Activated CD8-positive, alpha-beta memory T cell treated with anti-CD3 and anti-CD28 coated beads for 24 hours (primary cell): Measurements from ENCODE around the gene SETD2.
"Not testable (repeated sequence)": the region's sequence is repeated elsewhere in the genome, so short reads cannot be mapped to it uniquely, and the experiment has no call there.

Experiments used
- DNase-seq: peaks from one replicate; pipeline ENCODE4 v3.0.0-alpha.2; 2020

Gene SETD2

DNA sequence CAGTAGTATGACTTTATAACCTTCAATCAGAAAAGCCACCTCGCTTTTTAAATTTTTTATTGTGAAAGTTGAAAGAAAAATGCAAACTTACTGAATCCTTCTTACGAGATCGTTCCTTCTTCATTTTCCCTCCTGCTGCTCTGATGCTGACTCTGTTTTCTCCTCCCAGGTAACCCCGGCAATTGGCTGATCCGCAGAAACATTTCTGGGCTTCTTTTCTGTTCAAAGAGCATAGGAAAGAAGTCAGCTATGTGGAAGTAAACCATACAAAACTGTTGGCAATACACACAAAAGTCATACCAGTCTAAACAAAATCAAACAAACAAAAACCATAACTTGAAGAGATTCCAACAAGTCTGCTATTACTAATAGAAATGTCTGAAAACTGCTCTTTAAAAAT is 66.0 kb downstream of the SETD2 start:
- no peak for DNase-seq

DNA sequence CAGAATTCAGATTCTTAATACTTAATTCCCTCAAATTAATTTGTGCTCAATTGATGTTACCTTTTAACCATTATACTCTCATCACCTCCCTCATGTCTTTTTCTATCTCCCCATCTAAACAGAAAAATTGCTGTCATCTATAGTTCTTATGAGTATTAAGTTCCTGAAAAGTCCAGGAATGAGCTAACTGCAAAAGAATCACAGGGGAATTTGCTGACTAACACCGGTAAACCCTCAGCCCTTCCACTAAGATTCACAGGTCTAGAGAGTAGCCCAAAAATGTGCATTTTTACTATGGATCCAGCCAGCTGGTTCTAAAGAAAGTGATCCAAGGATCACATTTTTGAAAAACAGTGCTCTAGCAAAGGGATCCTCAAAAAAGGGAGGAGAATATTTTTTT is 67.0 kb downstream of the SETD2 start:
- DNase-seq = no peak

DNA sequence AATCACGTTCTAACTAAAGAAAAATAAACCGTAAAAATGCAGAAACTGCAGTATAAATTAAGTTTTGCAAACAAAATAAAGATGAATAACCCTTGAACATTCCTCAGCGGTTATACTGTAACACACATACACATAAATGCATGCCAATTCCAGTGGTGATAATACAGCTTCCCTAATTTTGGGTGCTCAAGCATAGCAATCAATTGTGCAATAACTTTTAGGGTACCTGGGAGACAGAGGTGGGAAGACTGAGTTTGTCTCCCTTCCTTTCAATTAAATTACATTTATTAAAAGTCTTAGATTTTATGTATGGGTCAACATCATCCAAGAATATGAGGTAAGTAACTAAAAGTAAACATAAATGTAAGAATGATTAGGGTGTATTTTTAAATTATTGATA is 71.8 kb downstream of the SETD2 start:
- DNase-seq = no peak

DNA sequence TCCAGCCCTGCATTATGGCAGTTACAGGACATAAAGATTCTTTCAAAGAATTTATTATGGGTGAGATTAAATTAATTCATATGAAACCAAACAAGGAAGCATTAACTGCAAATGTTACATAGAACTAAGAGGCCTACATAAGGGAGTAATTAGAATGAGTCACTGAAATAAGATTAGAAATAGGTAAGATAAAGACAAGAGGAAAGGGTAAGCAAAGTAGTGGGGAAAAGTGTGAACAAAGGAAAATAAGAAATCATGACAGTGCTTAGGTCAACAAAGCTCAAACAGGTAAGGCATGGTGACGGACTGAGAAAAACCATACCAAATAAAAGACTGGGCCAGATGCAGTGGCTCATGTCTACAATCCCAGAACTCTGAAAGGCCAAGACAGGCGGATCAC is 74.3 kb downstream of the SETD2 start:
- no peak for DNase-seq

DNA sequence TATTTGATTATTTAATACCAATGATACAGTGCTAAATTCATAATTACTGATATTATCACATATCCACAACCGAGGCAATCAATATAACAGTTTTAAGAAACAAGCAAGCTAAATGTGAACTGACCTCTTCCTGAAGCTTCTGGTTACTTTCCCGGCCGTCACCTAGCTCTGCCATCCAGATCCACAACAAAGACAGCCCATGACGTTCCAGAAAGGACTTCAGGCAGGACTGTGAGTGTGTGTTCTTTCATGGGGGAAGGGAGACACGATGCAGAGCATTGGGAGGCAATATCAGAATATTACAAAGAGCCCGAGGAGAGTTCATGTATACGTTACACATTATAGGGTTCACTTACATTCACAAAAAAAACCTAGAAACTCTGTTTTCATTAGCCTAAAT is 77.8 kb downstream of the SETD2 start:
- no peak for DNase-seq

DNA sequence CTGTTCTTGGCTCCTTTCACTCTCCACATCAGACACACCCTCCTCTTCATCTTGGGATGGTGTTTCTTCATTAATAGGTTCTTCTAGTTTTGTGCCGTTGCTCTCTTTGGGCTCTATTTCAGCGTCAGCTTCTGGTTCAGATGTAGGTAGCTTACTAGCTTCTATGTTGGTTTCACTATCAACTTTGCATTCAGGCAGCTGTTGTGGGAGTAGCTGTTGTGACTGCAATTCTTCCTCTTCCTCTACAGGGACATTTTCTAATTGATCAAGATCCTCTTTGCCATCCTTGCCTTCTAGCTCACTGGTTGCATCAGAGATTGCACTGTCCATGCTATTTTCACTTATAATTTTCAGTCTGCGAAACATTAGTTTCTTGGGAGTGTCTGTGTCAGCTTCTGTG is 80.1 kb downstream of the SETD2 start:
- DNase-seq = no peak

DNA sequence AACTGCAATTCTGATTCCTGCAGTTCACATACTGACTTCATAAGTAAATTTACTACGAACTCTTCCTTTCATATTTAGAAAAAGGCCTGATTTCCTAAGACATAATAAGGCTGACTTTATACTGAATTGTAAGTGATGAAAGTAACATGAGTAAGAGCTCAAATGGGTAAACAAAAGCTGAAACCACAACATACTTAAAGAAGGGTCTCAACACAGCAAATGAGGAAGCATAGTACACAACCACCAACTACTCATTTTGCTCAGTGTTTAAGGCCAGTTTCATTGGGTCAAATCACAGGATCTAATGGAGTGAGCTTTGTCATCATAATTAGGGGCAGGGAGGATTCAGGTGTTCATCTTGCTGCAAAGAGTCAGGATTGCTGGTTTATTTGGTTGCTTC is 81.4 kb downstream of the SETD2 start:
- no peak for DNase-seq

DNA sequence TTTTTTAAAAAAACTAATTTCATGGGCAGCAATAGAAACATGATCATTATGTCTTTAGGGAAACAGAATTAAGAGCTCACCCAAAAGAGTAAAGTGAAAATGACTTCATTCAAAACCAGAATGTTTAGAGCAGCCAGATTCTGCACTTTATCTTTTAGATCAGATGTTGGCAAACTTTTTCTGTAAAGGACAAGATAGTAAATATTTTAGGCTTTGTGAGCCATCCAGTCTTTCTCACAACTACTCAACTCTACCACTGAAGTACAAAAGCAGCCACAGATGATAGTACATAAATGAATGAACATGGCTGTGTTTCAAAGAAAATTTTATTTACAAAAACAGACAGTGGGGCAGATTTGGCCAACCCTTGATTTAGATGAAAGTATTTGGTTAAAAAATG is 84.5 kb downstream of the SETD2 start:
- DNase-seq = no peak

DNA sequence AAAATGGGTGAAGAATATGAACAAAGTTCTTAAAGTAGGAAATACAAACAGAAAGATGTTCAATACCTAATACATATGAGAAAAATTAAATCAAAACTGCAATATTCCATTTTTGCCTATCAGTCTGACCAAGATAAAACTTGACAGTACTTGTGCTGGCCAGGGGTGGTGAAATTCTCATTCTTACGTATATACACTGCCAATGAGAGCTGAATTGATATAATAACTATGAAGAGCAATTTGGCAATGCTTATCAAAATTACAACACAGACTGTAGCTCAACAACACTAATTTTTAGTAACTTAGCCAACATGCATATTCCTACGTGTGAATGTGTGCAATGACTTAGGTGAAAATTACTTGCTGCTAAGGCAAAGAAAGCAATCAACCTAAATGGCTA is 90.2 kb downstream of the SETD2 start:
- no peak for DNase-seq

DNA sequence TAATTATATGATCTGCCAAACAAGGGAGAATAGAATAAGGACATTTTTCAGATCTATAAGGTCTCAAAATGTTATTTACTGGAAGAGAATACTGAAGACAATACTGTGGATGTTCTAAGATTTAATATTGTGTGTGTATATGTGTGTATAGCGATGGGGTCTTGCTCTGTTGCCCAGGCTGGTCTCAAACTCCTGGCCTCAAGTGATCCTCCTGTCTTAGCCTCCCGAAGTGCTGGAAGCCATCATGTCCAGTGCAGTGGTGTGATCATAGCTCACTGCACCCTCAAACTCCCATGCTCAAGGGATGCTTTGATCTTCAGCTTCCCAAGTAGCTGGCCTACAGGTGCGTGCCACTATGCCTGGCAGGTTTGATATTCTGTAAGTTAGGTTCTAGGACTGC is 93.1 kb downstream of the SETD2 start:
- DNase-seq = no peak

DNA sequence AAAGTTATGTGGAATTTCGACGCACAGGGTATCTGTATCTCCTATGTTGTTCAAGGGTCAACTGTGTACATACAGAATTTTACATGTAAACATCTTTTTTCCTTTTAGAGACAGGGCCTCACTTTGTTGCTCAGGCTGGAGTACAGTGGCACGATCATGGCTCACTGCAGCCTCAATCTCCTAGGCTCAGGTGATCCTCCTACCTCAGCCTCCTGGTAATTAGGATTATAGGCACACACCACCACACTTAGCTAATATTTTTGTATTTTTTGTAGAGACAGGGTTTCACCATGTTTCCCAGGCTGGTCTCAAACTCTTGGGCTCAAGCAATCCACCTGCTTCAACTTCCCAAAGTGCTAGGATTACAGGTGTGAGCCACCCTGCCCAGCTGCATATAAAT is 97.7 kb downstream of the SETD2 start:
- not testable (repeated sequence) for DNase-seq

DNA sequence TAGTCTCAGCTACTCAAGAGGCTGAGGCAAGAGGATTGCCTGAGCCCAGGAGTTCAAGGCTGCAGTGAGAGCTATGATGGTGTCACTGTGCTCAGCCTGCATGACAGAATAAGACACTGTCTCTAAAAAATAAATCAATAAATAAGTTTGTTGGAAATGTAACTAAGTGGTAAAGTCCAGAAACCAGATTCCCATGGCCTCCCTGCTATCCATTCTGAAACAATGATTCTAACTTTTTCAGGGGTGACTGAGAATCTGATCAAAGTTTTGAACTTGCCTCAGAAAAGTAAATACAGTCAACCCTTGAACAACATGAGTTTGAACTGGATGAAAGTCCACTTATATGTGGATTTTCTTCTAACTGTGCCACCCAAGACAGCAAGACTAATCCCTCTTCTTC is 98.2 kb downstream of the SETD2 start:
- DNase-seq = no peak

DNA sequence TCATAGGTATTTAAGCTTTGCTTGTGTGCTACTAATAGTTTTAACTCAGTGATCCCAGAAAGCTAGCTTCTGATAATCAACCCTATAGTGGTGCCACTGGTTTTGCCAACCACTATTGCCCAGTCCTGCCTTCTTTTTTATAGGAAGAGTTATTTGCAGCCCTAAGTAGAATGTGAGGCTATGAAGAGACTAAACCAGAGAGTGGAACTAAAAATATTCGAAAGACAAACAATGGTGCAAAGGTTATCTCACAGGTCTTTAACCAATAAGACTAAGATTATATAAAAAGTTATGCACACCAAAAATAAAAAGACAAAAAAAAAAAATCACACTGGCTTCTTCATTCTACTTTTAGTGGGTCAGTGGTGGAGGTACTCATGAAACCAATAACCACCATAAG is 98.9 kb downstream of the SETD2 start:
- DNase-seq = no peak

DNA sequence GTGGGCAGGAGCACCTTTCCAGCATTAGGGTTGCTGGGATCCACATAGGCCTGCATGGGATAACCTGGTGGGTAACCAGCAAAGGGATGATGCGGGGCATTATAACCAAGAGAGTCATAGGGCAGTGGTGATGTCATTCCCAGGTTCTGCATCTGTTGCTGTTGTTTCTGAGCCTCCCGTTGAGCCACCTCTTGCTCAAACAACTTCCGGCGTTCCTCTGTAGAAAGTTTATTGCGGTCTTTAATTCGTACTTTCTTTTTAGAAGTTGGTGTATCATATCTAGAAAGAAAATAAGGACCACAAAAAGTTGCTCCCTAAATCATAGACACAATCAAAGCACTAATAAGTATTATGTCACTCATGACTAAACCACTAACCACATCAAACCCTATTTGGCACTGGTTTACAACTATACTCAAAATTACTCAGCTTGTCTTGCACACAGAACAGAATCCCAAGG is 106.7 kb downstream of the SETD2 start:
- peak; percentile 63 for DNase-seq

DNA sequence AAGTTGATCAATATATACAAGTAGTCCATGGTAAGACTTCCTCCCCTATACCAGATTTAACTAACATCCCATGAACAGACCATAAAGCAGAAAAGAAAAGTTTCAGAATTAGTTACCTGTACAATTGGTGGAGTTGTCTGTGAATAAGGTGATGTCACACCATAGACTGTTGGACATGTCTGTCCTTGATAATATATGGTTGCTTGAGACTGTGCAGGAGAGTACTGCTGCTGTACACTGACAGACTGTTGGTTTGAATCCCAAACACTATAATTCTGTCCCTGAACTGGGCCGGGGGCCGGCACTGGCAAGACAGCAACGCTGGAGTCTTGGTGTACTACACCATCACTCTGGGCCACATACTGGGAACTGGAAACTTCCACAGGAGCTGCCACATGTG is 107.2 kb downstream of the SETD2 start:
- DNase-seq = no peak

DNA sequence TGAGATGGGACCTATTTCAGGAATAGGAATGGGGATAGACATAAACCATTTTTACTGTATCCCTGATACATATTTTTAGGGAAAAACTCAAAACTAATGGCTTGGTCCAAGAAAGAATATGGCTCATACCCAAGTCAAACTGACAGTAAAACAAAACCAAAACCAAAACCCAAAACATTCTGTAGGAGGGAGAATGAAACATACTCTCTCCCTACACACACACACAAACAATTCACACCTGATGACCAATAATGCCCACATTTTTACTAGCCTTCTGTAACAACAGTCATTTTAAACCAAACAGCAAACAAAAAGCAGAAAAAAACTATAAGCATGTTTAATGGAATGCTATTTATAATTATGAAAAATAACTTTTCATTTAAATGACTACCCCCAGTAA is 109.5 kb downstream of the SETD2 start:
- DNase-seq = no peak

DNA sequence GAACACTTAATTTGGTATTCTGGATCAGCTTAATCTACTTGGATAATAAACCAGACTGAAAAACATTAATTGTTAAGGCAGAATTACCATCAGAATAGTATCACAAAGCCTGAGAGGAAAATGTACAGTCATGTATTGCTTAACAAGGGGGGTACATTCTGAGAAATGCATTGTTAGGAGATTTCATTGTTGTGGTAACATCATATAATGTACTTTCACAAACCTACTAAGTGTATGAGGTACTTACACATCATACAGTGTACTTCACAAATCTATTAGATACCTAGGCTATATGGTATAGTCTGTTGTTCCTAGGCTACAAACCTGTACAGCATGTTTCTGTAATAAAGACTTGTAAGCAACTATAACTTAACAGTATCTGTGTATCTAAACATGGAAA is 116.2 kb downstream of the SETD2 start:
- DNase-seq = no peak

DNA sequence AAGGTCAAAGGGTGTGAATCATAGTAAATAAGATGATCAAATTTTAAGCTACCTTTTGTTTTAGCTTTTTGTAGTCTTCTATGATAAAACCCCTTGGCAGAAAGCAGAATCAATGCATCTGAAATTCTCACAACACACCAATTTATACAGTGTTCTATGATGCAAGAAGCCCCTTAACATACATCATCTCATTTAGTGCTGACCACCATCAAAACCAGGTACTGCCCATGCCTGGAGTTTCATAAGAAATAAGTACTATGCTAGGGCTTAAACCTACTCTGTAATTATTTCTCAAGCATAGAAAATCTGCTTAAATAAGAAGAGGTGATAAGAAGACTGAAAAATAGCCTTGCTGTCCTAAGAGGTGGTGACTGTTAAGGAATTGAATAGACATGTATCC is 116.8 kb downstream of the SETD2 start:
- no peak for DNase-seq

DNA sequence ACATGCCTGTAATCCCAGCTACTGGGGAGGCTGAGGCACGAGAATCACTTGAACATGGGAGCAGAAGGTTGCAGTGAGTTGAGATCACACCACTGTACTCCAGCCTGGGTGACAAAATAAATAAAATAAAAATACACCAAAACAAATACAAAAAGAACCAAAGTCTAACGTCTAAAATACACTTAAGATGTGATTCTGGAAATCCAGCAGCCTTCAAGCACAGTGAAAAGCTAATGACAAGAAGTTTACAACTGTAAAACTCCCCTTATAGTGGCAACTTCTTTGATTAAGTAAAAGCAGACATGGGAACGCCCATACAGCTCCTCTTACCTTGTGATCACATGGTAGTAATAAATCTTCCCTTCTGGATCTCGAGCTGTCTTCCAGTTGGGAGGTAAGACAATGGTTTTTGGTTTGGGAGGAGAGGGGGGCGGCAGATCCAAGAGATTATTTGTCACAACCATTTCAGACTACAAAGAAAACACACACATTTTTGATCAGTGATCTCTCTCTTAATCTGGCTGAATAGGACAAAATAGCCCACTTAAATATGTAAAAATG is 121.6 kb downstream of the SETD2 start:
- DNase-seq = no peak

DNA sequence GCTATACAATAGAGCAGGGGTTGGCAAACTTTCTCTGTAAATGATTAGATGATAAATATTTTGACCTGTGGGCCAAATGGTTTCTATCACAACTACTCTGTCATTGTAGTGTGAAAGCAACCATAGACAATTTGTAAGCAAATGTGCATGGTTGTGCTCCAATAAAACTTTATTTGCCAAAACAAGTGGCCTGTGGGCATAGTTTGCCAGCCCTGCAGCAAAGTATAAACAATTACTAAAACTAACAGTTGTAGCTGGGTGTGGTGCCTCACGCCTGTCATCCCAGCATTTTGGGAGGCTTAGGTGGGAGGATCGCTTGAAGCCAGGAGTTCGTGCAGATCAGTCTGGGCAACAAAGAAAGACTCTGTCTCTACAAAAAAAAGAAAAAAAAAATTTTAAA is 122.8 kb downstream of the SETD2 start:
- no peak for DNase-seq

DNA sequence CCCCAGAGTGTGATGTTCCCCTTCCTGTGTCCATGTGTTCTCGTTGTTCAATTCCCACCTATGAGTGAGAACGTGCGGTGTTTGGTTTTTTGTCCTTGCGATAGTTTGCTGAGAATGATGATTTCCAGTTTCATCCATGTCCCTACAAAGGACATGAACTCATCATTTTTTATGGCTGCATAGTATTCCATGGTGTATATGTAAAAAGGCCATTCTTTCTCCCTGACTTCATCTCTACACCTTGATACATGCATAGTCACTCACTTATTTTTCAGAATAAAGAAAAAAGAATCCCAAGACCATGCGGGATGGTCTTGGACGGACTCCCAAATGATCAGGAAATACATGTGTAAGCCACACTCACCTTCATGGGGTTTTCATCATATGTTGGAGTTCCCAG is 126.6 kb downstream of the SETD2 start:
- DNase-seq = not testable (repeated sequence)

DNA sequence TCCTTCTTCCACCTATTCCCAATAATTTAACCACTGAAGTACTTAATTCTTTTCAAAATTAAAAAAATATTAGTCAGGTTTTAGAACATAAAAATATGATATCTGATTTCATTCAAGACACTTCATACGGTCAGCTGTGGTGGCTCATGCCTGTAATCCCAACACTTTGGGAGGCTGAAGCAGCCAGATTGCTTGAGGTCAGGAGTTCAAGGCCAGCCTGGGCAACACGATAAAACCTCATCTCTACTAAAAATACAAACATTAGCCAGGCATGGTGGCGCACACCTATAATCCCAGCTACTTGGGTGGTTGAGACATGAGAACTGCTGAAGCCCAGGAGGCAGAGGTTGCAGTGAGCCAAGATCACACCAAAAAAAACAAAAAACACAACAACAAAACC is 127.8 kb downstream of the SETD2 start:
- no peak for DNase-seq

DNA sequence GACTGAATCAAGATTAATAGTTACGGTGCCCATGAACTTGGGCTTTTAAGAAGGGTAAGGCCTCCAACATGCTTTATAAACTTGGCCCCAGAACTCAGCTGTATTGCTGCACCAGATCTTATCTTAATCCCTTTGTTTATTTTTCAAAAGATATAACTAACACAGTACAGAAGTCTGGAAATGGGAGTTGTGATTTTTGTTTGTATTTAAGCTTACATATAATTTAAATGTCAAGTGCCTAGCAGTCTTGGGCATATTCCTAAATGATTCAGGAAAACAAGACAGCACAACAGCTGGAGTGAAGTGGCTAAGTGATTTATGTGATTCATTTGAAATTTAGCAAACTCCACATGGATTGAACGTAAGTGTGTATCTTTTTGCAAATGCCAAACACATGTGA is 128.3 kb downstream of the SETD2 start:
- no peak for DNase-seq

DNA sequence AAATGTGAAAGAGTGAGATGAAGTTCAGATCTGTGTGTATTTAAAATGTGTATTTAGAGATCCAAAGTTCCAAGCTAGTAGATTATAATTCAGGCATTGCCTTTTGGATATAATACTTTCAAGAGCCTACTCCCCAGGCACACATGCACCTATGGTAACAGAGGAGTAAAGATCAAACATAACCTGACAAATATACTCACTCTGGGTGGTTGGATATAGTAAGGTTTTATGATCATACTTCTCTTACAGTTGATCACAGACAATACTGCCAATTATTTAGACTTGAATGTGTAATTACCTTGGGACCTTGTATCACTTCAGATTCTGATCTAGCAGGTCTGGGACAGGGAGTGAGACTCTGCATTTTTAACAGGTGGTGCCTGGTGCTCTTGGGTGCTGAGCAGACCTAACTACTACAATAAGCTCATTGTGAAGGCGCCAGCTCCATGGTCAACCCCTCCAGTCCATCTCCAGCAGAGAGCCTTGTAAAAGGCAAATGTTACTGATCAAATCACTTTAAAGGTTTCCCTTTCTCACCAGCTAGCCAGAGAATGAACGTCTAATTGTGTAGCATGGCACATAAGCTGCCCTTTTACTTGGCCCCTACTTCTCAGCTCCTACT is 128.9 kb downstream of the SETD2 start:
- DNase-seq = no peak

DNA sequence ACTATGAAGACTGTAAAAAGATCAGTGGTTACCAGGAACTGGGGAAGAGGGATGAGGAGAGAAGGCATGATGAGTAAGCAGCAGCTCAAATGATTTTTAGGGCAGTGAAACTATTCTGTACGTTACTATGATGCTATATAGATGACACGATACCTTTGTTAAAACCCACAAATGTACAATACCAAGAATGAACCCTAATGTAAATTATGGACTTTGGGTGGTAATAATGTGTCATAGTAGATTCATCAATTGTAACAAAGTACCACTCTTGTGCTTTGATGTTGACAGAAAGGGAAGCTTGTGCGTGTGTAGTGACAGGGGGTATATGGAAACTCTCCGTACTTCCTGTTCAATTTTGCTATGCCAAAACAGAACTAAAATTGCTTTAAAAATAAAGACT is 132.9 kb downstream of the SETD2 start:
- DNase-seq = not testable (repeated sequence)
